Measurements from ENCODE around the gene MRPL50. TPM values are rescaled to one million over a fixed set of nuclear protein-coding genes. Genes with fewer than 3 reads are reported as not detected.

The MRPL50 gene
- total and polyA plus RNA-seq, 9 of the 15 experiments (the other 6 are each of a cell fraction or from before 2014, with no cell fraction given) = 17.5 to 107 (median 37.4) TPM

GRCh38 chr9:101398068-101398929, at the start of gene MRPL50, which contains the start of gene ZNF189 (continued):
- TF ChIP-seq, protein P1, sequence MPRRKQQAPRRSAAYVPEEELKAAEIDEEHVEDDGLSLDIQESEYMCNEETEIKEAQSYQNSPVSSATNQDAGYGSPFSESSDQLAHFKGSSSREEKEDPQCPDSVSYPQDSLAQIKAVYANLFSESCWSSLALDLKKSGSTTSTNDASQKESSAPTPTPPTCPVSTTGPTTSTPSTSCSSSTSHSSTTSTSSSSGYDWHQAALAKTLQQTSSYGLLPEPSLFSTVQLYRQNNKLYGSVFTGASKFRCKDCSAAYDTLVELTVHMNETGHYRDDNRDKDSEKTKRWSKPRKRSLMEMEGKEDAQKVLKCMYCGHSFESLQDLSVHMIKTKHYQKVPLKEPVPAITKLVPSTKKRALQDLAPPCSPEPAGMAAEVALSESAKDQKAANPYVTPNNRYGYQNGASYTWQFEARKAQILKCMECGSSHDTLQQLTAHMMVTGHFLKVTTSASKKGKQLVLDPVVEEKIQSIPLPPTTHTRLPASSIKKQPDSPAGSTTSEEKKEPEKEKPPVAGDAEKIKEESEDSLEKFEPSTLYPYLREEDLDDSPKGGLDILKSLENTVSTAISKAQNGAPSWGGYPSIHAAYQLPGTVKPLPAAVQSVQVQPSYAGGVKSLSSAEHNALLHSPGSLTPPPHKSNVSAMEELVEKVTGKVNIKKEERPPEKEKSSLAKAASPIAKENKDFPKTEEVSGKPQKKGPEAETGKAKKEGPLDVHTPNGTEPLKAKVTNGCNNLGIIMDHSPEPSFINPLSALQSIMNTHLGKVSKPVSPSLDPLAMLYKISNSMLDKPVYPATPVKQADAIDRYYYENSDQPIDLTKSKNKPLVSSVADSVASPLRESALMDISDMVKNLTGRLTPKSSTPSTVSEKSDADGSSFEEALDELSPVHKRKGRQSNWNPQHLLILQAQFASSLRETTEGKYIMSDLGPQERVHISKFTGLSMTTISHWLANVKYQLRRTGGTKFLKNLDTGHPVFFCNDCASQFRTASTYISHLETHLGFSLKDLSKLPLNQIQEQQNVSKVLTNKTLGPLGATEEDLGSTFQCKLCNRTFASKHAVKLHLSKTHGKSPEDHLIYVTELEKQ (CRISPR knock-in tag; IDR thresholded peaks at IDR 0.05) = no peak
- TF ChIP-seq ZNF780A (CRISPR knock-in tag; IDR thresholded peaks at IDR 0.05) (no peak), CREB1 (IDR thresholded peaks at IDR 0.05) (peak; percentile 86), CREB1 (CRISPR knock-in tag; IDR thresholded peaks at IDR 0.05) (peak; percentile 87), ZNF224 (CRISPR knock-in tag; IDR thresholded peaks at IDR 0.05) (no peak), SIN3A (IDR thresholded peaks at IDR 0.05; ENCODE audit: borderline replicate concordance in 2 of 2, control insufficient read depth in 1 of 2, low read depth in 2 of 2, low read length in 2 of 2) (peak; percentile 54 to 74; a peak in 2 of 4 replicates), U2AF1 (optimal IDR thresholded peaks at IDR 0.05; ENCODE audit: low read depth, low read length) (no peak), POLR2A (conservative IDR thresholded peaks at IDR 0.05) (peak; percentile 98), NR3C1 (CRISPR knock-in tag; IDR thresholded peaks at IDR 0.05) (no peak), SIX5 (IDR thresholded peaks at IDR 0.05; ENCODE audit: borderline replicate concordance in 1 of 2, insufficient read depth in 1 of 2, low read depth in 1 of 2, low read length in 2 of 2) (peak; percentile 94 to 96), PCBP1 (IDR thresholded peaks at IDR 0.05; ENCODE audit: low read depth, low read length, poor library complexity, severe bottlenecking) (no peak), ZNF121 (CRISPR knock-in tag; conservative IDR thresholded peaks at IDR 0.05) (no peak), KAT8 (IDR thresholded peaks at IDR 0.05; ENCODE audit: low read depth) (no peak), GATAD2B (IDR thresholded peaks at IDR 0.05; ENCODE audit: borderline replicate concordance) (no peak), NR4A1 (CRISPR knock-in tag; IDR thresholded peaks at IDR 0.05) (no peak), NR4A1 (tag; IDR thresholded peaks at IDR 0.05) (0 out of 2 replicates have a peak, but pooled peaks have one; percentile 36), ZNF263 (CRISPR knock-in tag; IDR thresholded peaks at IDR 0.05; ENCODE audit: borderline replicate concordance) (peak; percentile 71; the same call in 1 of the 2 replicates)
- TF ChIP-seq, protein P2, sequence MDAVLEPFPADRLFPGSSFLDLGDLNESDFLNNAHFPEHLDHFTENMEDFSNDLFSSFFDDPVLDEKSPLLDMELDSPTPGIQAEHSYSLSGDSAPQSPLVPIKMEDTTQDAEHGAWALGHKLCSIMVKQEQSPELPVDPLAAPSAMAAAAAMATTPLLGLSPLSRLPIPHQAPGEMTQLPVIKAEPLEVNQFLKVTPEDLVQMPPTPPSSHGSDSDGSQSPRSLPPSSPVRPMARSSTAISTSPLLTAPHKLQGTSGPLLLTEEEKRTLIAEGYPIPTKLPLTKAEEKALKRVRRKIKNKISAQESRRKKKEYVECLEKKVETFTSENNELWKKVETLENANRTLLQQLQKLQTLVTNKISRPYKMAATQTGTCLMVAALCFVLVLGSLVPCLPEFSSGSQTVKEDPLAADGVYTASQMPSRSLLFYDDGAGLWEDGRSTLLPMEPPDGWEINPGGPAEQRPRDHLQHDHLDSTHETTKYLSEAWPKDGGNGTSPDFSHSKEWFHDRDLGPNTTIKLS (IDR thresholded peaks at IDR 0.05; ENCODE audit: borderline replicate concordance, low read depth) = peak; percentile 90
- TF ChIP-seq, protein P3, sequence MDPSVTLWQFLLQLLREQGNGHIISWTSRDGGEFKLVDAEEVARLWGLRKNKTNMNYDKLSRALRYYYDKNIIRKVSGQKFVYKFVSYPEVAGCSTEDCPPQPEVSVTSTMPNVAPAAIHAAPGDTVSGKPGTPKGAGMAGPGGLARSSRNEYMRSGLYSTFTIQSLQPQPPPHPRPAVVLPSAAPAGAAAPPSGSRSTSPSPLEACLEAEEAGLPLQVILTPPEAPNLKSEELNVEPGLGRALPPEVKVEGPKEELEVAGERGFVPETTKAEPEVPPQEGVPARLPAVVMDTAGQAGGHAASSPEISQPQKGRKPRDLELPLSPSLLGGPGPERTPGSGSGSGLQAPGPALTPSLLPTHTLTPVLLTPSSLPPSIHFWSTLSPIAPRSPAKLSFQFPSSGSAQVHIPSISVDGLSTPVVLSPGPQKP (CRISPR knock-in tag; IDR thresholded peaks at IDR 0.05) = no peak

Measured in K562 (cell line).